DMS 273 treated with DMSO at 0.1 percent for 48 hours (cell line): ENCODE measurements around the gene SOD3.

ENCODE experiments used
- DNase-seq: peaks from one replicate; lab custom pipeline; 2025; lab: John Stamatoyannopoulos, UW

Gene SOD3

DNA sequence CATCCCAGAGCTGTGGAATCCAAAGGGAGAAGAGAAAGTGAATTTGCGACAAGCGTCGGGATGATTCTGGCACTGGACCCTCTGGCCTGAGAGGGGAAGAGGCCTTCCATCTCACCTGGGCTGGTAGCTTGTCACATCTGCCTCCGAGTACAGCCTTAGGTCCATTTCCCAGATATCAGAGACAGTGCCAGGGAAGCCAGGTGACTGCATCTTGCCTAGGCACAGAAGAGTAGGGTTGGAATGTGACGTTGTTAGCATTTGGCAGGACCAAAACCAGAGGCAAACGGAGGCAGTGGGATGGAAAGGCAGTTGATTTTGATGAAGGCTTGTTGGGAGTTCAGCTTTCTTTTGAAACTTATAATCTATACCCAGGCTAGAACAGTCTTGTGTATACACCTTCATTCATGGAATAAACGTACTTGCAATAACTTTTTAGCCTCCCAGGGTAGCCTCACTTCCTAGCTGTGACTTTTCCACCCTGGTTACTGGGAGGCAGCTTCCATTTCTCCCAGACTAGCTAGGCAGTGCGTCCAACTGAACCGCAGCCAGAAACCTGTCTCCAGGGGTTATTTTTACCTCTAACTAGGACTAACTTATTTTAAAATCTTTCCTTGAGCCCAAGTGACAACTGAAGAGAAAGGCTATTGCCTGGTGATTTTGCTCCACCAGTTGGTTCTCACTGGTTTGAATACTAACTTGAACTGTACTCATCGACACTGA is 5.9 kb downstream of the SOD3 start:
- DNase-seq, result no peak

DNA sequence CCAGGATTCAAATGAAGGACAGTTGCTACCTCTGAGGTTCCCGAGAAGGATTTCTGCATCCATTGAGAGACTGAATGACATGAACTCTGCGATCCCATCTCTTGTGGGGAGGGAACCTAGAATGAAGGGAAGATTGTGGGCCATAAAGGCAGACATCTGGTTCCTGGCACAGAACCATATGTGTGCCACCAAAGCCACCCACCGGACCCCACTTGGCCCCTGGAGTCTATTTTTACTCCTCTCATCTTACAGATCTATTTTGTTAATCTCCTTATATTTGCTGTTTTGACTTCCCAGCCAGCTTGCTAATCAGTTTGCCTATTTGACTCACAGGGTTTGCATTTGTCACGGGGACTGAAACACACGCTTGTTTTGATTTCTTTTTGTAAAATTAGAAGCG is 7.3 kb downstream of the SOD3 start:
- no peak for DNase-seq

DNA sequence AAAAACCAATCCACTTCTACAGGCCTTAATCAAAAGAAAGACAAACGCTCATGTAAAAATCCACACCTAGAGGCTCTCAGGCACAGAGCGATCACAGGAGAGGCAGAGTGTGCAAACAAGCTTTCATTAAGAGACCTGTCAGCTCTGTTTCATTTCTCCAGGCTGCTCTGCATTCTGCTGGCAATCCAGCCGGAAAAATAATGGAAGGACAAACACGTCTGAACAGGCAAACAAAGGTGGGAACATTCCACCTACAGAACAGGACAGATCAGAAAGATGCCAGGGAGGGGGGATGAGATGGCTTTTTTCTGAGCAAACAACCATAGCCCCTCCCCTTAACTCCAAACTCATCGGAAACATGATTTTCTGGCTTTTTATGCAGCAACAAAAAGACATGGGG is 9.7 kb downstream of the SOD3 start:
- DNase-seq, result no peak

DNA sequence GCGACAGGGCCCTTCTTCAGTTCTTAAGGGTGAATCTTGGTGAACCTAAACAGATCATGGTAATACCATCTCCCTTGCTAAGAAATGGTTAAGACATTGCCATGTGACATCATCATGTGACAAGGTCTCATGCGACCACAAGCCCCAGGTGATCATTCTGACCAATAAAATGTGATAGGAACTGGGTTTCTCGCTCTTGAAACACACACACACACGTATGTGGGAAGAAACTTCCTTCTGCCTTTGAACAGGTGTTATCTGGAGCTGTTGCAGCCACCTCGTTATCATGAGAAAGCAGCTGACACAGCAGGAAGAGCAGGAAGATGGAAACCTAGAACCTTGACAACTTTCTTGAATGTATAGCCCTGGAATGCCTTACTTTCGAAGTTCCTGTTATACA is 10.2 kb downstream of the SOD3 start:
- no peak for DNase-seq

DNA sequence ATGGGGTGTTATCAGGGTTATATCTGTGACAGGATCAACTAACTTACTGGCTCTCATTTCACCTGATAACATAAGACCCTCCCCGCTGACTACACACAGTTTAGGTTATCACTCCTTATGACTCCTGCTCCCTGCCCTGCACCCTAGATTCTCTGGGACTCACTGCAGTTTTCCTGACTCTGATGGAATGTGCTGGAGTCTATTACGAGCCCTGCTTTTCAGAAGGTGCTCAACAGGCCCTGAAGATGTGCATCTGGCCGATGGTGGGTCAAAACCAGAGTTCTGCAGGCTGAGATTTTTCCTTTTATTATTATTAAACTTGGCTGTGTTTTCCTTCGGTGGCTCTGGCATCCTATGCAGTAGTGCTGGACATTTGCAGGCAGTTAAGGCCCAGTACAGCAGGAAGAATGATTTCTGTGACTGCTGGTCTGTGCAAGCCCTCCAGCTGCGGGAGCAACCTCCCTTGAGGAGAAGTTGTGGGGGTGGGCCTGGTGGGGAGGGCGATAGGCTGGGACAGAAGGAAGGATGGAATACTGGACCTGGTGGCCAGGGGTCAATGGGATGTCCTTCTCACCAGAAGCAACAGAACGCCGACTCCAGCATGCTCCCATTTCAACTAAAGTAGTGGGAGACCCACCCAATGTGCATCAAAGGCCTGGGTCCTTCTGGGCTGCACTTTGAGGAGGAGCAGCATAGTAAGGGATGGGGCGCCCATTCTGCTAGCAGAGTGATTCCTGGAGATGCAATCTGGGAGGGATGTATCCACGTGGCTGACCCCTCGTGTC is 11.0 kb downstream of the SOD3 start:
- no peak for DNase-seq

DNA sequence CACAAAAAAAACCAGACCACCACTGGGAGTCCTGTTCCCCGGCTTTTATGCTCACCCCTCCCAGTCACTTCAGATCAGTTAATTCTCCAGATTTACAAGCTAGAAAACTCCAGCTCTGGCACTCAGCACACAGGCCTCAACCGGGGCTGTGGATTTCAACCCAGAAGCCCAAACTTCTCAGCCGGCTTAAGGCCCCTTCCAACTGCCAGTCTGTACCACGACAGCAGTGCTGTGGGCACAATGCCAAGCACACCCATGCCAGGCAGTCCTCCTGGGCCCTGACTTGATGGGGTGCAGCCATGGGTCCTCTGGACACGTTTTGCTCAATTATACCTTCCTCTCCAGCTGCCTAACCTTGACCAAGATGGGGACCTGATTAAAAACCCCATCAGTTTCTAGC is 12.2 kb downstream of the SOD3 start:
- no peak for DNase-seq

DNA sequence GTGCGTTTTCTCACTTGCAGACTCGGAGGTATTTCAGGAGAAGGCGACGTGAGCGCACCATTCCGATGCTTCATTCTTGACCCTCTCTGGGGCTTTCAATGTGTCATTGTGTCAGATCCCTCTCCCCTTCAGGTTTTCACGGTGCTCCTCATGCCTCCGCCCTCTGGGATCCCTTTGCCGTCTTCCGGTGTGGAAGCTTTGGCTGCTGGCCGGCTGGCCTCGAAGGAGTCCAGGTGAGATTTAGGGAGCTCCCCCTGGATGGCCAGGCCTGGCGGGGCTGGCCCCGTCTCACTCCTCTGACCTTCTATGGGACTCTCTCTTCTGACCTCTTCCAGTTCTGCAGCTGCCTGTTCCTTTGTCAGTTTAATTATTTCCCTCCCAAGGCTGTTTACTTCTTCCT is 12.9 kb downstream of the SOD3 start:
- no peak for DNase-seq

DNA sequence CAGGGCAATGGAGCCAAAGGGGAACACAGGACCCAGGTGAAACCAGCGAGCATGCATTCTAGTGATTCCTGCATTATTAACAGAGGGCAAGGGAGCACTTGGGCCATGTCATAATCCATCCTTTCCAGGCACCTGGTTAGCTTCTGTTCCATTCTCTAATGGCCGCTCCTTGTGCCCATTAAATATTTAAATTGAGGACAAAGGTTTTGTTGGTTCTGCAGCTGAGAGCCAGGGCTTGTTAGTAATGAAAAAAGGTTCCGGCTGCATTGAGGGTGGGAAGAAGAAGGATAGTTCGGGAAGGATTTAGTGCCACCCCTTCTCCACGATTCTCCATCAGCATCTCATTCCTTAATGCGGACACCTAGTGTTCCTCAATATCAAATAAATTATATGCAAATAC is 13.6 kb downstream of the SOD3 start:
- DNase-seq, result no peak

DNA sequence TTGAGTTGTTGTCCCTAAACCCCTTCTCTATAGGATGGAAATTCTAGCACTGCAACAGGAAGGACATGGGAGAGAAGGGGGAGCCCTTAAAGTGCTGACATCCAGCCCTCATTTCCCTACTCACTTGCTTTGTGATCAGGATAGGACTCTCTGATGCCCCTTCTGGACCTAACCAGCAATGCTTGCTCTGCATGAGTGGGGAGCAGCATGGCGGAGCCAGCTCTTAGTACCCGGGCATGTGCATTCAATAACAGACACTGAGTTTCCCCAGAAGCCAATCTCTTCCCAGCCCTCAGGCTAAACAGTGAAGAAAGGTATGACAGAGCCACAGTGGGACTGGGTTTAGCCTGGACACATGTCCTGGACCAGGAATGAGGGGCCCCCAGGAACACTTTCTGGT is 14.0 kb downstream of the SOD3 start:
- no peak for DNase-seq

DNA sequence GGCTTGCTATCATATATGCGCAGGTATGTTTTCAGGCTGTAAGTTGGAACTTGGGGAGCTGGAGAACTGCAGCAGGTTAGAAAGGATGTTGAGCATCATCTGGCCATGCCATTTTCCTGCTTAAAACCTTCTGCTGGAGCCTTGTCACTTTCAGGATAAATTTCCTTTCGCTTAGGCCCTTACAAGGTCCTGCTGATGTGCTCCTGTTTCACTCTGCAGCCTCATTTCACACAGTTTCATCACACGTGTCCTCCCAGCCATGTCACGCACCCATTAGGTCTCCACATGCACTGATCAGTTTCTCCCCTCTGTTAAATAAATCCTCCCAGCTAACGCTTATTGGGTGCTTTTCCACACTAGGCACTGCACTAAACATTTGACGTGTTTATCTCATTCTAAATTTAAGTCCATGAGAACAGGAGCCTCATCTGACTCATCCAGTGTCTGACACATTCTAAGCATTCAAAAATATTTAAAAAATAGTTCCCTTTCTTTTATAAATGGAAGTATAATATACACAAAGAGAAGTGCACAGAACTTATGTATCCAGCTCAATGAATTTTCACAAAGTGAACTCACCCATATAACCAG is 14.5 kb downstream of the SOD3 start:
- no peak for DNase-seq

DNA sequence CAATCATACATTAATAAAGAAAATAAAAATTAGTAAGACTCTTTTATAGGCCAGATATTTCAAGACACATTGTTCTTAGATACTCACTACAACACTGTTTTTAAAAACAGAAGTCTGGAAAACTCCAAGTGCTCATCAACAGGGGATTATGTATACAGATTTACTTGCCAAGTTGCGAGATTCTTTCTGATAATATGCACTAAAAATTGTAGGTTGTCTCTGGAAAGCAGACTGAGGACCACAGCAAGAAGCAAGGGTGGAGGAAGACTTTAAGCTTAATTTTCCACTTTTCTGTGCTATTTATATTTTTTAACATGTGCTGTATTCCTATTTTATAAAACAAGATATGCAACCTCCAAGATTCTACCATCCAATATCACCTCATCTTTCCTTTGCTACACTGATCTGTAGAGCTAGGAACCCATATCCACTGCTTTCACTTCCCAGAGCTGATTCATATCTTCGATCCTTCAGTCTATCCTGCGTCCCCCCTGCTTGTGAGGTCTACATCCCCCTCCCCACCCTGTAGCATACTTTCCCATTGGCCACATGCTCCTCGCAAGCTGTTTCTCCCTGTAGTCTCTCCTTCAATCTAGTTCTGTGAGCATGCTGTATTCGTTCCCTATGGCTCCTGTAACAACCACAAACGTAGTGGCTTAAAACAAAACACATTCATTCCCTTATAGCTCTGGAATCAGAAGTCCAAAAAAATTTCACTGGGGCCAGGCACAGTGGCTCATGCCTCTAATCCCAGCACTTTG is 15.7 kb downstream of the SOD3 start:
- no peak for DNase-seq

DNA sequence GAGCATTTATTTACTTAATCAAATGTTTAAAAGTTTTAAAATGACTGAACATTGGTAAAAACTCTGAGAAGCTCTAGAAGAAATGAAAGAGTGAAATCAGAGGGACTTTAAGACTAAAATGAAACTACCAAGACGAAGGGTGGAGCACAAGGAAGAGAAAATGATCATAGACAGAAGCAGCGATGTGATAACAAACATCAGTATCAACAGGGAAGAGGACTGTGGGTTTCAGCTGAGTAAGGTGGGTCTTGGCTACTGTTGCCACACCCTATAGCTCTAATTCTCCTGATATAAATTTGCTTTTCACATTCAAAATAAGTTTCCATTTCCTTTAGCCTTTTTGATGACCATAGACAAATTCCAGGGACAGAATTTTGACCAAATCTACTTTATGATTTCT is 18.4 kb downstream of the SOD3 start:
- DNase-seq, result no peak

DNA sequence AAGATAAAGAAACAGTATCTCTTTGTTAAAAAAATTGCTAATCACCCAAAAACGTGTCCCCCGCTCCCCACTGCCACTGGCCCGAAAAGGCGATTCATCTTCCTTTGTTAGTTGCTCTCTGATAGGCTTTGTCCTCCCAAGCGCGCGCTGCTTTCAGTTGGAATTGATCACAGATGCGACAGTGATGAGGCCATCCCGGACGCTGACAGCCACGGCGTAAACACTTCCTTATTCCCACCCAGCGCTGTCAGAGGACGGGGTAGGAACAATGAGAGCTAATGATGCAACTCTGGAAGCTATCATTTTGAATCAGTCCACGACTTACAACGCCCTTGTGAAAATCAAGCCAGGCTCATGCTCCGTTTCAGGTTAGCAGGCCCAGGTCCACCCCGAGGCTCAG is 21.4 kb downstream of the SOD3 start:
- no peak for DNase-seq

DNA sequence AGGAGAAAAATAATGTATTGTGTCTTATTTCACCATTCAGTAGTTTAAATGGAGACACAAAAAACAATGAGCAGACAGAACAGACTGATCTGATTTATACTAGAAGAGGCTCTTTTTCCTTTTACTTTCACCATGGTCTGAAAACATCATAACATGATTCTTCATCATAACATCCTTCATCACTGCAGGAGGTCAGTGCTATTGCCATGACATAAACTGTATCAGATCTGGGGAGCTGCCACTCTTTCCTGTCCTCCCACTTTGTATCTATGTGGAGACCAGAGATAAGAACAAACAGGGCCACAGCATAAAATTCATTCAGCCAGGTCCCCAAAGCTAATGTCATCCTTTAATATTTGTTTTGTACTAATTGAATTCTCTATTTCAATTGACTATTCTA is 25.2 kb downstream of the SOD3 start:
- DNase-seq, result no peak

DNA sequence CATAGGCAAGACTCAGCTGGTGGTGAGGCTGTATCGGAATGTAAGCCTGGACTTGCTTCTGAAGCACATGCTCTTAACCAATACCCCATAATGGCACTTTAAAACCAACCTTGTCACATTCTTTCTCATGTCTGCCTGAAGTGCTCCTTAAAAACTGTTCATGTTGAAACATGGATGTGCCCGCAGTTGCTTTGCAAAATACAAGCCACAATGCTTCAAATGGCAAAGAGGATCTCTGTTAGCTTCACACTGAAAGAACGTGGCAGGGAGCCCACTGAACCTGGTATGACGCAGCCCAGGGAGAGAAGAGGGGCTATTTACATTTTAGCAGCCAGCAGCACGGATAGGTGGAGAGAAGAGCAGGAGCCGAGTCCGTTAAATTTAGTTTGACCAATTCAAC is 29.3 kb downstream of the SOD3 start:
- DNase-seq, result no peak

DNA sequence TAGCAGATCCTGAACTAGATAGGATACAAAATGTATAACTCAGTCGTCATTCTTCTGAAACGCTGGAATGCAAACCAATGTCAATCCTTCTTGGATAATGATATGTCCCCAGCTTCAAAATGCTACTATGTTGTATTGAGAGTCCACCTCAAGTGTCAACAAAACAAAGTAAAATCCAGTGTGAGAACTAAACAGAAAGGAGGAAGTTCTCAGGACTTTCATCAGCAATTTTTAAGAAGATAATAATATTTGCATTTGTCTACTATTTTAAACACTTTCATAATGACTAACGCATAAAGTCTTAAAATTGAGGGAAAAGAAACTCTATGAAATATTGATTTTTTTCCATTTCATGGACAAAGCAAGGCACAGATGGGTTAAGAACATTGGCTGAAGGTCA is 36.3 kb downstream of the SOD3 start:
- DNase-seq, result no peak

DNA sequence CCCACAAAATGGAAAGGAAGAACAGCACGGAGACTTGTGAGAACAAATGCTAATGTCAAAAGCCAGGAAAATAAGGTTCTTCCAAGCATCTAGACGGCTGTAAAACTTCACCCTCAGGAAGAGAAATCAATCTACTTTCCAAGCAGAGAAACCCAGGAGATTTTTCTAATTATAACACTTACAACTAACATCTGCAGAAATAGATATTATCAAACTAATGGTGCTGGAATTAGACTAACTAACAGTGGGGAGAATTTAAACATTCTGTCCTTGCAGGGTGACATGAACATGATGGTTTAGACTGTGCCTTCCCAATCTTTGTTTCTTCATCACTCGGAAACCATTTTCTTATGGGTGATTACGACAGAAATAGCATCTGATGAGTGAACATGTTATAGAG is 40.3 kb downstream of the SOD3 start:
- DNase-seq, result no peak

DNA sequence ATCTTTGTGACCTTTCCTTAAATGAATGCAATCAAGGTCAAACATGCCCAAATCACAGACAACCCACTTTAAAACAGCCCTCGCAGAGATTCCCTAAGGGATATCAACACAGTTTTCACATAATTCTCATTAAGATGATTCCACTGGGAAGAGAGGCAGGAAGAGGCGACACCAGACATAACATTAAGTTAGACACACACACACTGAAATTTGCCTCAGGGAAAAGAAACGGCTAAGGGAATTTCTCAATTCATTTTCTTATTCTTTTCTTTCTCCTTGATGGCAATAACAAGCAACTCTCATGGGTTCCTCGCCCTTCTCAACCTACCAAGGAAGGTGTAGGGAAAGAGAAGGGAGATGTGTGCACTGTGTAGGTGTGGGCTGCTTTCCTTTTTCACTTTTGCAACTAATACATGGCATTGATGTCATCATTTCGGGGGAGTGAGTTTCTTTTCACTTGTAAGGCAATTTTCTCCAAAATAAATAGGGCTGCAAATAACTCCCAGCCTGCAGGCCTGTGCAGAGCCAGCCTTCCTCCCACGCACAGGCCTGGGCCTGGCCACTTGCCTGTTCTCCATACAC is 41.4 kb downstream of the SOD3 start:
- DNase-seq, result no peak

DNA sequence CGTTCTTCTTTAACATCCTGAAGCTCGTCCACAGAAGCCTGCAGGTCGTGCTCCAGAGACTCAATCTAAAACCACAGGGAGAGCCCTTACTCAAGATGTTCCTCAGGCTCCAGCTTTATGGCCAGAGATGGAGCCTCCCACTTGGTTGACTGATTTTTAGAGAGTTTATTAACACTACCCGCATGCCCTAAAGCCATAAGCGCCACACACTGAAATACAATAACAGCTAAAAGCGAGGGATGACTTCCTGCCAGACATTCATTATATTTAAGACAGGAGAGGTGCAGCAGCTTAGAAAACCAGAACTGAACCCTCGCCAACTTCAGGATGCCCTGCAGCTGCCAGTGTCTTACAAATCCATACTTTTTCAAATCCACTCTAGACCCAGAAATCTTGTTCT is 42.0 kb downstream of the SOD3 start:
- no peak for DNase-seq

DNA sequence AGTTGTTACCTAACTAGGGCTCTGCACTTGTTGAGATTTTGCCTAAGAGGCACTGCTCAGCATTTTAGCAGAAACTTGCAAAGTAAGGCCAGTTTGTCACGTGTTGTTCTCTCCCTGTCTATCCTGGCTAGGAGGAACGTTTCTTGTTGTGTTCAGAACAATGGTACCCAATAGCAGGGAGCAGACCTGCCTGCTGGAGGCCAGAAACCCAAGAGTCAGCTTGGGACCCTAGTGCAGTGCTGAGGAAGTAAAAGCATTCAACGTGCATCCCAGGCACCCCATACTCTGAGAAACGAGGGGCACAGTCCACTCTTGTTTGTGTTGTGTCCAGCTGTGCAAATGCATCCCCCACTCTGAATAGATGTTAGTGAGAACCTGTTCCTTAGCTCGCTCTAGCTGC is 42.4 kb downstream of the SOD3 start:
- DNase-seq, result no peak

DNA sequence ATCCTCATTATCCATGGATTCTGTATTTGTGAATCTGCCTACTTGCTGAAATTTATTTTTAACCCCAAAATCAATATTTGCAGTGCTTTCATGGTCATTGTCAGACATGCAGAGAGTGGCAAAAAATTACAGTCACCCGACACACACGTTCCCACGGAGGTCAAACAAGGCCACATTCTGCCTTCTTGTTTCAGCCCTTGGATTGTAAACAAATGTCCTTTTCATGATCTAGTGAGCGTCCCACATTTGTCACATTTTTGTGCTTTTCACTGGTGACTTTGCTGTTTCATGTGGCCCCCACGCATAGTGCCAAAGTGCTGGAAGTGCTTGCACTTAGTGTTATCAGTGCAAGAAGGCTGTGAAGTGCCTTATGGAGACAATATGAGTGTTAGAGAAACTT is 45.0 kb downstream of the SOD3 start:
- no peak for DNase-seq

DNA sequence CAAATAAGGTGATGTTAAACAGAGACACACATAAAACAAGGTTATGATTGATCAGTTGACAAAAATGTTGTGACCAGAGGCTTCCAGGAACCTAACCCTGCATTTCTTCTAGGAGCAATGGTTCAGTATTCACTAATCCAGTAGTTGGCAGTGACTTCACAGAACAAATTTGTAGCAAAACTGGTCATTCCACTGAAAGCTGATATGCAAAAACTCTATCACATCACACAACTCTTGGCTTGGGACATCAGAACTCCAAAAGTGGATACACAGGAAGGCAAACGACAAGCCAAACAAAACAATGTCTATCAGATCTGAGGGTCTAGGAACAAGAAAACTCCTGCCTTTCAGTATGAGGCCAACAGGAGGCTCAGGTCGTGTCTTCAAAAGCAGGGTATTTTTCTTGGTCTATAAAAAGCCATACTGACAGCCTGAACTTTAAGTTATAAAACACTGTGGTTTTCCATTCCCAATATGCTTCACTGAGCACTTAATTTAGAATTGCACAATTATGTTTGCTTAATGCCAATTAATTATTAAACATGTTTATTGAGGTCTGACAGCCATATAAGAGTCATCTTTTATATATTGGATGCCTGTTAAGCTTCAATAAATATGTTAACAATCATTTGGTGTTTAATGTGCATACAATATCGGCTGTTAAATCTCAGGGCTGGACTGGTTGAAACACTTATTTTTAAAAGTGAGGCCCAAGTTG is 45.6 kb downstream of the SOD3 start:
- DNase-seq, result no peak
